Thyroid gland (tissue), 4 donors: Measurements from ENCODE around the gene KLRC4.

ENCODE experiments used
- POLR2A ChIP-seq, 2 donors: fragments of 450-650 bp; IDR thresholded peaks; one replicate each; pipeline ENCODE4 v1.6.1; 2017; ENCODE audit warnings: antibody characterized with exemption in 2 of 2, mild to moderate bottlenecking in 2 of 2, moderate library complexity in 1 of 2
- TF ChIP-seq, protein P1 (sequence below), 6 experiments: fragments of 200-600 bp in 3 of 6; fragments of 450-650 bp in 3 of 6; sonication (generic) in 3 of 6; IDR thresholded peaks; one replicate each; pipeline ENCODE4 v1.5.1; 2016 to 2019; ENCODE audit warnings: antibody characterized with exemption in 6 of 6, mild to moderate bottlenecking in 2 of 6, inconsistent platforms in 1 of 6, moderate library complexity in 1 of 6

DNA sequence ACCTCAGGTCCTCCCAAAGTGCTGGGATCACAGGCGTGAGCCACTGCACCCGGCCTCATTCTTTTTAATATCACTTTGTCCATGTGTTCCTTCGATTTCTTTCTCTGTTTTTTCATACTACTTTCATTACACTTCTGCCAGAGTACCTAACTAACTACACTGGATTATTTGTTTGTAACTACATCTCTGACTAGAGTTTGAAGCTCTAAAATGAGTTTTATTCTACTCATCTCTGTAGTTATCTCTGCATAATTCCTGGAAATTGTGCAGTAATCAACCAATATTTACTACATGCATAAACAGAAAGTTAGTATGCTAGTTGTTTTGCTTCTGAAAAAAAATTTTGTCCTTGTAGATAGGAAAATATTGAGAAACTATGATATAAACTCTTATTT, 34.9 kb downstream of the KLRC4 start:
- TF ChIP-seq POLR2A (IDR thresholded peaks at IDR 0.05) = no peak
- TF ChIP-seq, protein P1, sequence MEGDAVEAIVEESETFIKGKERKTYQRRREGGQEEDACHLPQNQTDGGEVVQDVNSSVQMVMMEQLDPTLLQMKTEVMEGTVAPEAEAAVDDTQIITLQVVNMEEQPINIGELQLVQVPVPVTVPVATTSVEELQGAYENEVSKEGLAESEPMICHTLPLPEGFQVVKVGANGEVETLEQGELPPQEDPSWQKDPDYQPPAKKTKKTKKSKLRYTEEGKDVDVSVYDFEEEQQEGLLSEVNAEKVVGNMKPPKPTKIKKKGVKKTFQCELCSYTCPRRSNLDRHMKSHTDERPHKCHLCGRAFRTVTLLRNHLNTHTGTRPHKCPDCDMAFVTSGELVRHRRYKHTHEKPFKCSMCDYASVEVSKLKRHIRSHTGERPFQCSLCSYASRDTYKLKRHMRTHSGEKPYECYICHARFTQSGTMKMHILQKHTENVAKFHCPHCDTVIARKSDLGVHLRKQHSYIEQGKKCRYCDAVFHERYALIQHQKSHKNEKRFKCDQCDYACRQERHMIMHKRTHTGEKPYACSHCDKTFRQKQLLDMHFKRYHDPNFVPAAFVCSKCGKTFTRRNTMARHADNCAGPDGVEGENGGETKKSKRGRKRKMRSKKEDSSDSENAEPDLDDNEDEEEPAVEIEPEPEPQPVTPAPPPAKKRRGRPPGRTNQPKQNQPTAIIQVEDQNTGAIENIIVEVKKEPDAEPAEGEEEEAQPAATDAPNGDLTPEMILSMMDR (IDR thresholded peaks at IDR 0.05) = no peak
